IMR-90 (cell line): ENCODE measurements around the gene MRTFA.

ENCODE experiments used
- CTCF ChIP-seq: conservative IDR thresholded peaks from 2 replicates; pipeline ENCODE4 v1.5.1; 2012; ENCODE audit warnings: mild to moderate bottlenecking, low read depth, low read length, improper control_type of control experiment
- MXI1 ChIP-seq: IDR thresholded peaks from 2 replicates; pipeline ENCODE4 v1.6.1; 2012; ENCODE audit warnings: low read depth, mild to moderate bottlenecking, low read length, moderate library complexity, borderline replicate concordance

GRCh38 chr22:40453671-40454070, 182.8 kb downstream of the MRTFA start:
- TF ChIP-seq MXI1 = no peak
- no peak for TF ChIP-seq CTCF
